ENCODE data around the gene DDB1. TPM values are rescaled to one million over a fixed set of nuclear protein-coding genes. Genes with fewer than 3 reads are reported as not detected.

The DDB1 gene
- polyA plus RNA-seq, 1 experiment = 340 TPM

- ChIA-PET CTCF (interaction anchor here (1.7 kb wide), 1 partner anchor 21 kb away, joined by 7 read pairs; no protein-coding TSS in a partner anchor), POLR2A (no interaction called here)
- Histone ChIP-seq H3K27me3 (ENCODE audit: control insufficient read depth, insufficient read depth, low read length) (no peaks in the 10 kb centered on the region), H3K4me3 (ENCODE audit: low read depth, low read length) (no peak overlapping the region), H3K9me3 (ENCODE audit: control insufficient read depth, insufficient read depth, low read length) (no peaks in the 10 kb centered on the region), H3K27ac (ENCODE audit: low read depth, low read length) (no peak overlapping the region)
- no peak for DNase-seq (ENCODE audit: low read depth, low spot score)
- no peak for TF ChIP-seq CTCF (IDR thresholded peaks at IDR 0.05; ENCODE audit: low read depth, low read length)
Measured at GRCh38 chr11:61315260-61315659, 17.6 kb downstream of the DDB1 start.

- CTCF ChIA-PET = interaction anchor here (0.8 to 2.0 kb wide), 3 partner anchors 25 to 83 kb away, joined by 3 to 6 read pairs (median 3); no protein-coding TSS in a partner anchor
- DNase-seq (ENCODE audit: low read depth, low spot score) = no peak
- no peak overlapping the region for H3K27ac ChIP-seq (ENCODE audit: low read depth, low read length)
- H3K9me3 ChIP-seq (ENCODE audit: control insufficient read depth, insufficient read depth, low read length) = no peaks in the 10 kb centered on the region
- no peak for TF ChIP-seq CTCF (IDR thresholded peaks at IDR 0.05; ENCODE audit: low read depth, low read length)
- H3K27me3 ChIP-seq (ENCODE audit: control insufficient read depth, insufficient read depth, low read length) = no peaks in the 10 kb centered on the region
- no peak overlapping the region for H3K4me3 ChIP-seq (ENCODE audit: low read depth, low read length)
- POLR2A ChIA-PET = no interaction called here
Measured at GRCh38 chr11:61310749-61311148, 22.2 kb downstream of the DDB1 start.

DNA sequence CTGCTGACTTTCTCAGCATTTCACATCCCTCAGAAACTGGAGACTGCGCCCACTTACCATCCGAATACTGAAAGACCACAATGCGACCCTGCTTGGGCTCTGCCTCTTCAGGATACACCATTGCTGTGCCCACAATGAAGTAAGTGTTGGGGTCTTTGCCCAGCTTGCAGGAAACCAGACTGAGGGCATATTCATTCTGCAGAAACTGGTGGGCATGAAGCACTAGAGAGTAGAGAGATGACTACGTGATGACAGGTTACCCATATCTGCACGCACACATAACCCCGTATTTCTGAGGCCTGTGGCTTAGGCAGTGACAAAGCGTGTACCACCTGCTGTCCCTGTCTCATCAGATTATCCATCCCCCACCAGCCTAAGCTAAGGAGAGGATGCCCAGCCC is 23.2 kb downstream of the DDB1 start:
- DNase-seq (ENCODE audit: low read depth, low spot score) = no peak
- H3K27me3 ChIP-seq (ENCODE audit: control insufficient read depth, insufficient read depth, low read length) = no peaks in the 10 kb centered on the region
- no peak overlapping the region for H3K27ac ChIP-seq (ENCODE audit: low read depth, low read length)
- no peak overlapping the region for H3K4me3 ChIP-seq (ENCODE audit: low read depth, low read length)
- H3K9me3 ChIP-seq (ENCODE audit: control insufficient read depth, insufficient read depth, low read length) = no peaks in the 10 kb centered on the region
- CTCF ChIA-PET = interaction anchor here (0.8 kb wide), 1 partner anchor 26 kb away, joined by 3 read pairs; no protein-coding TSS in a partner anchor
- TF ChIP-seq CTCF (IDR thresholded peaks at IDR 0.05; ENCODE audit: low read depth, low read length) = no peak
- POLR2A ChIA-PET = interaction anchor here (1.7 kb wide), 1 partner anchor 11 kb away, joined by 10 read pairs; no protein-coding TSS in a partner anchor

DNA sequence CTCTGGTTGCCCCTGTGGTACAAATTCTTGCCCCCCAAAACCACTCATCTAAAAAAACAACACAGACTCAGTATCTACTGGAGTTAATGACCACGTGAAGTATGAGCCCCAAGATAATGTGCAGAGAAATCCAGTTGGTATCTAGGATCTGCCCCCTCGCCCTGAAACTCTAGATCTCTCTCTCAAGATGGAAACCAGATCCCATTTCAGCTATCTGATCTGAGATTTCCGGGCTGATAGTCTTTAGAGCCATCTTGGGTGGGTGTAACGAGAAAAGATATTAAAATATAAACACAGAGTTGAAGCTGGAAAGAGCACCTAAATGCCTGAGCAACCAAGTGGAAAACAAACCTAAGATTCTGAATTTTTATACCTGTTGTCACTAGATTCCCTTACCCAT is 23.8 kb downstream of the DDB1 start:
- no peak for TF ChIP-seq CTCF (IDR thresholded peaks at IDR 0.05; ENCODE audit: low read depth, low read length)
- H3K9me3 ChIP-seq (ENCODE audit: control insufficient read depth, insufficient read depth, low read length) = no peaks in the 10 kb centered on the region
- H3K27me3 ChIP-seq (ENCODE audit: control insufficient read depth, insufficient read depth, low read length) = no peaks in the 10 kb centered on the region
- no peak overlapping the region for H3K27ac ChIP-seq (ENCODE audit: low read depth, low read length)
- ChIA-PET CTCF (interaction anchor here (1.2 kb wide), 1 partner anchor 76 kb away, joined by 3 read pairs; no protein-coding TSS in a partner anchor), POLR2A (interaction anchor here (1.7 kb wide), 1 partner anchor 12 kb away, joined by 10 read pairs; no protein-coding TSS in a partner anchor)
- no peak overlapping the region for H3K4me3 ChIP-seq (ENCODE audit: low read depth, low read length)
- DNase-seq (ENCODE audit: low read depth, low spot score) = no peak

- POLR2A ChIA-PET = no interaction called here
Measured at GRCh38 chr11:61307354-61307753, 25.6 kb downstream of the DDB1 start.

More at GRCh38 chr11:61307354-61307753, 25.6 kb downstream of the DDB1 start:
- Histone ChIP-seq H3K4me3 (ENCODE audit: low read depth, low read length) (no peak overlapping the region), H3K9me3 (ENCODE audit: control insufficient read depth, insufficient read depth, low read length) (no peaks in the 10 kb centered on the region), H3K27ac (ENCODE audit: low read depth, low read length) (no peak overlapping the region), H3K27me3 (ENCODE audit: control insufficient read depth, insufficient read depth, low read length) (no peaks in the 10 kb centered on the region)
- DNase-seq (ENCODE audit: low read depth, low spot score) = no peak
- CTCF ChIA-PET = interaction anchor here (1.5 kb wide), 1 partner anchor 79 kb away, joined by 5 read pairs; no protein-coding TSS in a partner anchor
- TF ChIP-seq CTCF (IDR thresholded peaks at IDR 0.05; ENCODE audit: low read depth, low read length) = no peak

Data from AG04450 (cell line).